Mucosa of descending colon (tissue), 3 donors: ENCODE results near the gene RGL3. TPM values are rescaled to one million over a fixed set of nuclear protein-coding genes. Genes with fewer than 3 reads are reported as not detected.
"Not testable (repeated sequence)": the region's sequence is repeated elsewhere in the genome, so short reads cannot be mapped to it uniquely, and the experiment has no call there.

Experiments used
- ATAC-seq: fragments of 200-7000 bp; cut with Tn5 transposase; one replicate; pipeline ENCODE4 v1.9.1; 2020; ENCODE audit warnings: mild to moderate bottlenecking, moderate library complexity
- DNase-seq, 3 donors: peaks; one replicate each; pipeline ENCODE4 v3.0.0-alpha.2; 2020
- H3K36me3 ChIP-seq: fragments of 200-600 bp; one replicate; pipeline ENCODE4 v1.8.0; 2021; ENCODE audit warnings: low read depth, mild to moderate bottlenecking
- H3K4me1 ChIP-seq: fragments of 200-600 bp; one replicate; pipeline ENCODE4 v1.8.0; 2021; ENCODE audit warnings: low read depth, mild to moderate bottlenecking
- H3K4me3 ChIP-seq: fragments of 200-600 bp; one replicate; pipeline ENCODE4 v1.8.0; 2021; ENCODE audit warnings: mild to moderate bottlenecking
- H3K9me3 ChIP-seq: fragments of 200-600 bp; one replicate; pipeline ENCODE4 v1.8.0; 2021; ENCODE audit warnings: mild to moderate bottlenecking
- intact Hi-C, 2 donors: fragments of 100-400 bp; cut with DNase I in 1 of 2; cut with micrococcal nuclease in 1 of 2; formaldehyde crosslinking; loops; one replicate each; pipeline versions ENCODE4 v1.11.0 to v1.11.1; 2022; cut with DNase I, micrococcal nuclease
- total RNA-seq, 3 donors: library from RNA; stranded (reverse); fragmentation: NEBNext Ultra II Directional in 2 of 3; extraction: Animal tissue kit (Norgen Biotek cat#: 25700) in 2 of 3; gene quantifications; one replicate each; pipeline versions ENCODE4 v1.2.1 to v1.2.4, GENCODE V29; 2021 to 2023
- TF ChIP-seq, protein P1 (sequence below): fragments of 200-600 bp; IDR thresholded peaks from one replicate; pipeline ENCODE4 v1.8.0; 2022; ENCODE audit warnings: antibody characterized with exemption, mild to moderate bottlenecking
- donor health status: DM: no; HTN: no; CAD: no; lungs with moderate emphysema.
- donor health status: DM: no; HTN: no; CAD: no.
- donor health status: DM: no; HTN: yes; CAD: no.

Gene RGL3
- total RNA-seq, 3 donors from 2014 or later = 10.7 to 15.1 (median 11.0) TPM

DNA sequence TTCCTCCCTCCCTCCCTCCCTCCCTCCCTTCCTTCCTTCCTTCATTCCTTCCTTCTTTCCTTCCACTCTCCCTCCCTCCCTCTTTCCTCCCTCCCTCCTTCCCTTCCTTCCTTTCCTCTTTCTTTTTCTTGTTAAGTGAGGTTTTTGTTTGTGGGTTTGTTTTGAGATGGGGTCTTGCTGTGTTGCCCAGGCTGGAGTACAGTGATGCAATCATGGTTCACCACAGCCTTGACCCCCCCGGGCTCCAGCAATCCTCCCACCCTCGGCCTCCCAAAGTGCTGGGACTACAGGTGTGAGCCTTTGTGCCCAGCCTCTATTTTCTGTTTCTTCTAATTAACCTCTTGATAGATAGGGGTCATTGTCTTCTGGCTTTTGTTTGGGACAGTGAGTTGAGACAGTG, 42.3 kb upstream of the RGL3 start:
- Histone ChIP-seq H3K4me1 (no peaks in the 10 kb centered on the region), H3K4me3 (no peak overlapping the region), H3K36me3 (no peaks in the 10 kb centered on the region), H3K9me3 (no peaks in the 10 kb centered on the region)
- TF ChIP-seq, protein P1, sequence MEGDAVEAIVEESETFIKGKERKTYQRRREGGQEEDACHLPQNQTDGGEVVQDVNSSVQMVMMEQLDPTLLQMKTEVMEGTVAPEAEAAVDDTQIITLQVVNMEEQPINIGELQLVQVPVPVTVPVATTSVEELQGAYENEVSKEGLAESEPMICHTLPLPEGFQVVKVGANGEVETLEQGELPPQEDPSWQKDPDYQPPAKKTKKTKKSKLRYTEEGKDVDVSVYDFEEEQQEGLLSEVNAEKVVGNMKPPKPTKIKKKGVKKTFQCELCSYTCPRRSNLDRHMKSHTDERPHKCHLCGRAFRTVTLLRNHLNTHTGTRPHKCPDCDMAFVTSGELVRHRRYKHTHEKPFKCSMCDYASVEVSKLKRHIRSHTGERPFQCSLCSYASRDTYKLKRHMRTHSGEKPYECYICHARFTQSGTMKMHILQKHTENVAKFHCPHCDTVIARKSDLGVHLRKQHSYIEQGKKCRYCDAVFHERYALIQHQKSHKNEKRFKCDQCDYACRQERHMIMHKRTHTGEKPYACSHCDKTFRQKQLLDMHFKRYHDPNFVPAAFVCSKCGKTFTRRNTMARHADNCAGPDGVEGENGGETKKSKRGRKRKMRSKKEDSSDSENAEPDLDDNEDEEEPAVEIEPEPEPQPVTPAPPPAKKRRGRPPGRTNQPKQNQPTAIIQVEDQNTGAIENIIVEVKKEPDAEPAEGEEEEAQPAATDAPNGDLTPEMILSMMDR = no peak
- no peak for ATAC-seq
- DNase-seq = no peak
- intact Hi-C loops = no loop called here

GRCh38 chr19:11460207-11460606, 41.1 kb upstream of the RGL3 start:
- ATAC-seq (no peak), DNase-seq (no peak)
- intact Hi-C loops = no loop called here
- TF ChIP-seq, protein P1 = no peak
- Histone ChIP-seq H3K9me3 (no peaks in the 10 kb centered on the region), H3K4me1 (no peaks in the 10 kb centered on the region), H3K36me3 (no peaks in the 10 kb centered on the region), H3K4me3 (no peak overlapping the region)

GRCh38 chr19:11458912-11459311, 39.8 kb upstream of the RGL3 start:
- H3K36me3 ChIP-seq, intact Hi-C loops, H3K9me3 ChIP-seq, ATAC-seq, DNase-seq, H3K4me1 ChIP-seq, H3K4me3 ChIP-seq: not testable (repeated sequence)

GRCh38 chr19:11458236-11458900, 39.3 kb upstream of the RGL3 start:
- H3K9me3 ChIP-seq = no peaks in the 10 kb centered on the region
- H3K4me3 ChIP-seq = no peak overlapping the region
- intact Hi-C loops = no loop called here
- no peaks in the 10 kb centered on the region for H3K36me3 ChIP-seq
- ATAC-seq = no peak
- H3K4me1 ChIP-seq = no peaks in the 10 kb centered on the region
- no peak for DNase-seq
- TF ChIP-seq, protein P1 = no peak

DNA sequence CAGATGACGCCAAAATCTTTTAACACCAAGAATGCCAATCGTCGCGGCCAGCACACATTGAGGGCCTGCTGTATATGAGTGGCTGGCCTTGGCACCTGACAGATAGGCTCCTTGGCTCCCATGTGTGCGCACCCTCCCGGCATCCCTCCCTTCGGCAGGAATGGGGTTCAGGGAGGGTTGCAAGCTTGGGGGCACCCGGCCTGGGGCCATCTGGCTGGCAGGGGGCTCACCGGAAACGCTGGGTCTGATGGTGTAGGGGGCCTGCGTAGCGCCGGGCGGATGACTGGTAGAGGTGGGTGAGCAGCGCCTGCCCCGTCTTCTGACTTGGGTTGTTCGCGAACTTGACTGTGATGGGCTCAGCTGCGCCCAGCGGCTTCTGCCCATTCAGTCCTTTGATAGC, 38.7 kb upstream of the RGL3 start:
- no peaks in the 10 kb centered on the region for H3K36me3 ChIP-seq
- H3K9me3 ChIP-seq = no peaks in the 10 kb centered on the region
- ATAC-seq (no peak), DNase-seq (no peak)
- TF ChIP-seq, protein P1 = no peak
- H3K4me1 ChIP-seq = no peaks in the 10 kb centered on the region
- no peak overlapping the region for H3K4me3 ChIP-seq
- intact Hi-C loops = no loop called here

- ATAC-seq (no peak), DNase-seq (no peak)
- Histone ChIP-seq H3K36me3 (no peaks in the 10 kb centered on the region), H3K4me3 (no peak overlapping the region), H3K9me3 (no peaks in the 10 kb centered on the region), H3K4me1 (no peaks in the 10 kb centered on the region)
- TF ChIP-seq, protein P1 = no peak
- intact Hi-C loops = no loop called here
Measured at GRCh38 chr19:11457115-11457514, 38.0 kb upstream of the RGL3 start.
